NOMO-1 treated with dmso at 0.1 percent for 144 hours (cell line): ENCODE measurements around the gene TBC1D12.

ENCODE experiments used
- DNase-seq: peaks from one replicate; lab custom pipeline; 2025; ENCODE audit not compliant: unreplicated experiment; lab: John Stamatoyannopoulos, UW

The TBC1D12 gene

GRCh38 chr10:94405406-94405805, 3.1 kb downstream of the TBC1D12 start:
- no peak for DNase-seq

GRCh38 chr10:94407668-94408067, 5.3 kb downstream of the TBC1D12 start:
- no peak for DNase-seq

- no peak for DNase-seq
Observed at GRCh38 chr10:94409021-94409657, 6.8 kb downstream of the TBC1D12 start.

GRCh38 chr10:94411304-94411703, 9.0 kb downstream of the TBC1D12 start:
- no peak for DNase-seq

- no peak for DNase-seq
Observed at GRCh38 chr10:94412449-94412848, 10.1 kb downstream of the TBC1D12 start.

GRCh38 chr10:94413361-94413760, 11.0 kb downstream of the TBC1D12 start:
- DNase-seq, result no peak

GRCh38 chr10:94416896-94417295, 14.6 kb downstream of the TBC1D12 start:
- DNase-seq, result no peak

GRCh38 chr10:94417321-94417720, 15.0 kb downstream of the TBC1D12 start:
- no peak for DNase-seq

- DNase-seq, result no peak
Observed at GRCh38 chr10:94420516-94420915, 18.2 kb downstream of the TBC1D12 start.

GRCh38 chr10:94420998-94421528, 18.7 kb downstream of the TBC1D12 start:
- no peak for DNase-seq

- no peak for DNase-seq
Observed at GRCh38 chr10:94423627-94424026, 21.3 kb downstream of the TBC1D12 start.

GRCh38 chr10:94424714-94425337, 22.5 kb downstream of the TBC1D12 start:
- DNase-seq, result no peak

- no peak for DNase-seq
Observed at GRCh38 chr10:94425942-94426341, 23.6 kb downstream of the TBC1D12 start.

GRCh38 chr10:94427166-94427565, 24.8 kb downstream of the TBC1D12 start:
- no peak for DNase-seq

- DNase-seq, result no peak
Observed at GRCh38 chr10:94428766-94429707, 26.7 kb downstream of the TBC1D12 start.

GRCh38 chr10:94430701-94431100, 28.4 kb downstream of the TBC1D12 start:
- no peak for DNase-seq

GRCh38 chr10:94432443-94432842, 30.1 kb downstream of the TBC1D12 start:
- DNase-seq, result no peak

- DNase-seq, result no peak
Observed at GRCh38 chr10:94439275-94439861, 37.0 kb downstream of the TBC1D12 start.

GRCh38 chr10:94440096-94440495, 37.8 kb downstream of the TBC1D12 start:
- no peak for DNase-seq

- no peak for DNase-seq
Observed at GRCh38 chr10:94443047-94443446, 40.7 kb downstream of the TBC1D12 start.

GRCh38 chr10:94443549-94443948, 41.2 kb downstream of the TBC1D12 start:
- DNase-seq, result no peak
